ENCODE data around the gene WAPL. TPM values are rescaled to one million over a fixed set of nuclear protein-coding genes. Genes with fewer than 3 reads are reported as not detected.

WAPL gene
- total and polyA plus RNA-seq, 8 donors, result 7.1 to 22.0 (median 12.4) TPM

GRCh38 chr10:86409183-86409582, 112.4 kb downstream of the WAPL start:
- 74 to 79% methylated on average over 1 of the region's 1 CpG for WGBS, 2 donors
- H3K9me3 ChIP-seq, result no peaks in the 10 kb centered on the region
- intact Hi-C loops (cut with DNase I), result no loop called here
- peaks cover 0 to 31% (median 0%) of the 10 kb centered on the region in 3 donors for H3K4me1 ChIP-seq
- TF ChIP-seq, protein P1, sequence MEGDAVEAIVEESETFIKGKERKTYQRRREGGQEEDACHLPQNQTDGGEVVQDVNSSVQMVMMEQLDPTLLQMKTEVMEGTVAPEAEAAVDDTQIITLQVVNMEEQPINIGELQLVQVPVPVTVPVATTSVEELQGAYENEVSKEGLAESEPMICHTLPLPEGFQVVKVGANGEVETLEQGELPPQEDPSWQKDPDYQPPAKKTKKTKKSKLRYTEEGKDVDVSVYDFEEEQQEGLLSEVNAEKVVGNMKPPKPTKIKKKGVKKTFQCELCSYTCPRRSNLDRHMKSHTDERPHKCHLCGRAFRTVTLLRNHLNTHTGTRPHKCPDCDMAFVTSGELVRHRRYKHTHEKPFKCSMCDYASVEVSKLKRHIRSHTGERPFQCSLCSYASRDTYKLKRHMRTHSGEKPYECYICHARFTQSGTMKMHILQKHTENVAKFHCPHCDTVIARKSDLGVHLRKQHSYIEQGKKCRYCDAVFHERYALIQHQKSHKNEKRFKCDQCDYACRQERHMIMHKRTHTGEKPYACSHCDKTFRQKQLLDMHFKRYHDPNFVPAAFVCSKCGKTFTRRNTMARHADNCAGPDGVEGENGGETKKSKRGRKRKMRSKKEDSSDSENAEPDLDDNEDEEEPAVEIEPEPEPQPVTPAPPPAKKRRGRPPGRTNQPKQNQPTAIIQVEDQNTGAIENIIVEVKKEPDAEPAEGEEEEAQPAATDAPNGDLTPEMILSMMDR (IDR thresholded peaks at IDR 0.05), result no peak
- no peak for DNase-seq
- no peak for FAIRE-seq
- no peaks in the 10 kb centered on the region for H3K27me3 ChIP-seq
- H3K36me3 ChIP-seq, result no peaks in the 10 kb centered on the region
- ATAC-seq, result no peak
- no peak overlapping the region for H3K4me3 ChIP-seq
- no peak overlapping the region for H3K27ac ChIP-seq

GRCh38 chr10:86403183-86403797, 118.3 kb downstream of the WAPL start:
- H3K27me3 ChIP-seq, result no peaks in the 10 kb centered on the region
- peaks cover 5 to 11% (median 10%) of the 10 kb centered on the region in 3 donors for H3K4me1 ChIP-seq
- H3K4me3 ChIP-seq, result no peak overlapping the region
- no peak for FAIRE-seq
- H3K9me3 ChIP-seq, result no peaks in the 10 kb centered on the region
- TF ChIP-seq, protein P1 (IDR thresholded peaks at IDR 0.05), result no peak
- H3K36me3 ChIP-seq, result no peaks in the 10 kb centered on the region
- no peak overlapping the region for H3K27ac ChIP-seq
- intact Hi-C loops (cut with DNase I), result no loop called here
- no peak for ATAC-seq
- 63 to 71% methylated on average over 6 of the region's 6 CpGs for WGBS, 2 donors
- DNase-seq, result no peak

DNA sequence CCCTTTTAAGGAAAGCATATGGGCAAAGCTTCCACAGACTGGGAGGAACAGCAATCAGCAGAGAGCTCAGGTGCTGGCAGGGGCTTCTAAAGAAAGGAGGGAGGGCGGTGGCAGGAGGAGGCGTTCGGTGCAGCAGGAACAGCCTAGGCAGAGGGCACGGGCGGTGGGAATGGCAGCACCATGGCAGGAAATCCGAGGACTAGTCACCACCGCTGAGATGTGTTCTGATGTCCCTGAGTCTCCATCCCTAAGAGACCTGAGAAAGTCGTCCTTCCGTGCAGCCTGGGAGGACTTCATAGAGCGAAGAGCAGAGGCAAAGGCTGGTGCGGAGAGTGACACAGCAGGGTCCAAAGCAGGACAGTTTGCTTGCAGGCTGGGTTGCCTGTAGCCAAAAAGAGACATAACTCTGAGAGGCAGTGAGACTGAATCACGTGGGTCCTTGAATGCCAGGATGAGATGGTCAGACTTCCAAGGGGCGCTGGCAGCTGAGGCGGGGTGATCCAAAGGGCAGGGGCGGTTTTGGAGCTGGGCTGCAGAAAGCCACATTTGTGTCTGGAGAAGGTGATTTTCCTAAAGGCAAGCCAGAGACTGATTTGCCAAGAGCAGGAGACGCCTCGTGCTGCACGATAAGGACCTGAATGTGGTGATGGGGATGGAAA, 119.2 kb downstream of the WAPL start:
- peaks cover 5 to 11% (median 10%) of the 10 kb centered on the region in 3 donors for H3K4me1 ChIP-seq
- DNase-seq (peak in 2 of 6 donors; percentile 25 to 56), ATAC-seq (no peak), FAIRE-seq (no peak)
- TF ChIP-seq, protein P1 (IDR thresholded peaks at IDR 0.05), result no peak
- H3K4me3 ChIP-seq, result no peak overlapping the region
- no peaks in the 10 kb centered on the region for H3K36me3 ChIP-seq
- H3K9me3 ChIP-seq, result no peaks in the 10 kb centered on the region
- WGBS, 2 donors, result 44 to 49% methylated on average over 18 of the region's 18 CpGs
- intact Hi-C loops (cut with DNase I), result no loop called here
- no peaks in the 10 kb centered on the region for H3K27me3 ChIP-seq
- peak overlapping the region in 1 of 4 donors; percentile 97 for H3K27ac ChIP-seq

DNA sequence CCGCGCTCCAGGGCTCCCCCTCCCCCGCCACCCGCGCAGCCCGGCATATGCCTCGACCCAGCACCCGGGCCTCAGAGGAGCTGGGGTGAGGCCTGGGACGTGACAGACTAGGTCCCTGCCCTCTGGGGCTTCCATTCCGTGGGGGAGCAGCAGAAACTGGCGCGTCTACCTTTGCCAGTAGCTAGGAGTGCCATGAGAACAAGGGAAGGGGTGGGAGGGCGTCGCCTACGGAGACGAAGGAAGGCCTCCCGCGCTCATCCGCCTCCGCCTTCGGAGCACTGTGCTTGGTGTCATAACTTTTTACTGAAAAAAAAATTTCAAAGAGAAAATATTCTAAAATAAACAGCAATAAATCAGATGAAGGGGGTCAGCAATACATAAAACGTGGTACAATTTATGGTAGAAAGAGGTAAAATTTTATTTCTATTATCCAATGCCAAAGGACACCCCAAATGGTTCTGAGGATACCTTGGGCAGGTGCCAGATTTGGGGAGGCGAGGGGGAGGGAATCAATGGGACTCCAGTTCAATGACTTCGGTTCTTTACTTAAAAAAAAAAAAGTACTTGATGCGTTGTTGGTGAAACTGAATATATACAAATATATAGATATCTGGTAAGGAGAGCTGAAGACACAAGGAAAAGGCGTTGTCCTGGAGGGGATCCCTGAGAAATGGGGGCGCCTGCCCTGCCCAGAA, 119.9 kb downstream of the WAPL start:
- Histone ChIP-seq H3K4me3 (peak overlapping the region; percentile 49 to 80 (median 64)), H3K27ac (peak overlapping the region; percentile 84 to 97 (median 93)), H3K36me3 (no peaks in the 10 kb centered on the region), H3K27me3 (no peaks in the 10 kb centered on the region), H3K4me1 (peaks cover 5 to 11% (median 10%) of the 10 kb centered on the region in 3 donors), H3K9me3 (no peaks in the 10 kb centered on the region)
- no peak for FAIRE-seq
- 21 to 23% methylated on average over 27 of the region's 27 CpGs for WGBS, 2 donors
- intact Hi-C loops (cut with DNase I), result no loop called here
- ATAC-seq, result peak; percentile 9 to 23 (median 17)
- peak in 4 of 6 donors; percentile 50 to 76 (median 62) for DNase-seq
- TF ChIP-seq, protein P1 (IDR thresholded peaks at IDR 0.05), result no peak
